Coronary artery (tissue), 2 donors: ENCODE results near the gene LRRK1.

ENCODE experiments used
- DNase-seq: peaks from one replicate; pipeline ENCODE4 v3.0.0-alpha.2; 2017; ENCODE audit warnings: low spot score
- H3K27ac ChIP-seq, 2 donors: fragments of 200-600 bp; sonication (generic); one replicate each; pipeline ENCODE4 v1.5.1; 2016 to 2019
- H3K4me3 ChIP-seq: fragments of 200-600 bp; sonication (generic); 2 replicates; pipeline ENCODE4 v1.5.1; 2016; ENCODE audit warnings: mild to moderate bottlenecking, moderate library complexity
- CTCF ChIP-seq: fragments of 200-600 bp; sonication (generic); IDR thresholded peaks from one replicate; pipeline ENCODE4 v1.5.1; 2019; ENCODE audit warnings: antibody characterized with exemption

LRRK1 gene

GRCh38 chr15:101052031-101052620 is 133.0 kb downstream of the LRRK1 start:
- Histone ChIP-seq H3K27ac (no peak overlapping the region), H3K4me3 (no peak overlapping the region)
- TF ChIP-seq CTCF, result no peak
- peak; percentile 28 for DNase-seq

- DNase-seq, result peak; percentile 19
- no peak for TF ChIP-seq CTCF
- no peak overlapping the region for H3K4me3 ChIP-seq
Observed at GRCh38 chr15:101052681-101053121, 133.5 kb downstream of the LRRK1 start.

GRCh38 chr15:101053261-101053660 is 134.1 kb downstream of the LRRK1 start:
- DNase-seq, result peak; percentile 67
- H3K4me3 ChIP-seq, result no peak overlapping the region
- no peak overlapping the region for H3K27ac ChIP-seq
- no peak for TF ChIP-seq CTCF

More at GRCh38 chr15:101052681-101053121, 133.5 kb downstream of the LRRK1 start:
- H3K27ac ChIP-seq, result no peak overlapping the region

- no peak overlapping the region for H3K27ac ChIP-seq
- H3K4me3 ChIP-seq, result no peak overlapping the region
- TF ChIP-seq CTCF, result no peak
- peak; percentile 40 for DNase-seq
Observed at GRCh38 chr15:101054116-101054515, 135.0 kb downstream of the LRRK1 start.

- Histone ChIP-seq H3K27ac (no peak overlapping the region), H3K4me3 (no peak overlapping the region)
- TF ChIP-seq CTCF, result no peak
- DNase-seq, result peak; percentile 58
Observed at GRCh38 chr15:101054991-101055390, 135.8 kb downstream of the LRRK1 start.

- no peak overlapping the region for H3K4me3 ChIP-seq
- no peak overlapping the region for H3K27ac ChIP-seq
- no peak for TF ChIP-seq CTCF
- DNase-seq, result peak; percentile 35
Observed at GRCh38 chr15:101055411-101055810, 136.3 kb downstream of the LRRK1 start.
